Measurements from ENCODE around the gene TAS2R40. TPM values are rescaled to one million over a fixed set of nuclear protein-coding genes. Genes with fewer than 3 reads are reported as not detected.

The TAS2R40 gene
- total and polyA plus RNA-seq, 2 donors (not counting 1 experiment from before 2014, with no cell fraction given), result not detected

DNA sequence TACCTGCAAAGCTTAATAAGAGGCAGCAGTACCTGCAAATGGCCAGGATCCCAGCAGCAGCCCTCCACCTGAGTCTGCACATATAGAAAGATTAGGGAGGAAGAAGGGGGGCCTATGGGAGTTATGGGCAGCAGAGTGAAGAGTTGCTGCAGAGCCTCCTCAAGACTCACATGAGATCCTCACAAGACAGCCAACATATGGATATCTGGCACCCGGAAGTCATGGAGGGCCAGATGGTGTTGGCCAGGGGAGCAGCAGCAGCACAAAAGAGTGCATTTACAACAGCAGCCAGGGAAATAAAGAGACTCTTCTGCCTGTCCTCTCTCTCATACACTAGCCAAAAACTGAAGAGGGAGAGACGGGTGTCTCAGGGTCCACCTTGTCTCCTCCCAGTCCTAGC lies 4.0 kb upstream of the TAS2R40 start:
- H3K36me3 ChIP-seq (ENCODE audit: control insufficient read depth, insufficient read depth, low read length), result no peaks in the 10 kb centered on the region
- H3K27me3 ChIP-seq (ENCODE audit: control insufficient read depth, insufficient read depth, low read length), result peaks cover 10% of the 10 kb centered on the region
- no peak for TF ChIP-seq EZH2 (IDR thresholded peaks at IDR 0.05; ENCODE audit: low read length, missing control alignments)
- TF ChIP-seq, protein P1, sequence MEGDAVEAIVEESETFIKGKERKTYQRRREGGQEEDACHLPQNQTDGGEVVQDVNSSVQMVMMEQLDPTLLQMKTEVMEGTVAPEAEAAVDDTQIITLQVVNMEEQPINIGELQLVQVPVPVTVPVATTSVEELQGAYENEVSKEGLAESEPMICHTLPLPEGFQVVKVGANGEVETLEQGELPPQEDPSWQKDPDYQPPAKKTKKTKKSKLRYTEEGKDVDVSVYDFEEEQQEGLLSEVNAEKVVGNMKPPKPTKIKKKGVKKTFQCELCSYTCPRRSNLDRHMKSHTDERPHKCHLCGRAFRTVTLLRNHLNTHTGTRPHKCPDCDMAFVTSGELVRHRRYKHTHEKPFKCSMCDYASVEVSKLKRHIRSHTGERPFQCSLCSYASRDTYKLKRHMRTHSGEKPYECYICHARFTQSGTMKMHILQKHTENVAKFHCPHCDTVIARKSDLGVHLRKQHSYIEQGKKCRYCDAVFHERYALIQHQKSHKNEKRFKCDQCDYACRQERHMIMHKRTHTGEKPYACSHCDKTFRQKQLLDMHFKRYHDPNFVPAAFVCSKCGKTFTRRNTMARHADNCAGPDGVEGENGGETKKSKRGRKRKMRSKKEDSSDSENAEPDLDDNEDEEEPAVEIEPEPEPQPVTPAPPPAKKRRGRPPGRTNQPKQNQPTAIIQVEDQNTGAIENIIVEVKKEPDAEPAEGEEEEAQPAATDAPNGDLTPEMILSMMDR (conservative IDR thresholded peaks at IDR 0.05 in 1 of 2, IDR thresholded peaks at IDR 0.05 in 1 of 2; ENCODE audit: low read depth in 1 of 2, low read length in 2 of 2), result no peak
- H3K27ac ChIP-seq (ENCODE audit: insufficient read depth, low read length), result no peak overlapping the region
- H3K79me2 ChIP-seq (ENCODE audit: control insufficient read depth, insufficient read depth, low read length), result no peaks in the 10 kb centered on the region
- H3K9ac ChIP-seq (ENCODE audit: insufficient read depth, low read length), result no peak overlapping the region
- H4K20me1 ChIP-seq (ENCODE audit: control insufficient read depth, extremely low read depth, insufficient read depth, low read length), result no peaks in the 10 kb centered on the region
- no peak overlapping the region for H3K4me2 ChIP-seq (ENCODE audit: extremely low read depth, insufficient read depth, low read length)
- no peak overlapping the region for H2AFZ ChIP-seq (ENCODE audit: low read length)
- no peak overlapping the region for H3K4me3 ChIP-seq (replicated peaks in 1 of 4; ENCODE audit: control extremely low read depth in 1 of 4, insufficient read depth in 1 of 4, low read depth in 3 of 4, low read length in 4 of 4)
- H3K4me1 ChIP-seq (ENCODE audit: control insufficient read depth, extremely low read depth, insufficient read depth, low read length), result no peaks in the 10 kb centered on the region
- DNase-seq (ENCODE audit: low read depth in 2 of 2), result no peak
- H3K9me3 ChIP-seq (ENCODE audit: control insufficient read depth, insufficient read depth, low read depth, low read length), result no peaks in the 10 kb centered on the region

- H3K36me3 ChIP-seq (ENCODE audit: control insufficient read depth, insufficient read depth, low read length), result no peaks in the 10 kb centered on the region
- H3K4me3 ChIP-seq (replicated peaks in 1 of 4; ENCODE audit: control extremely low read depth in 1 of 4, insufficient read depth in 1 of 4, low read depth in 3 of 4, low read length in 4 of 4), result no peak overlapping the region
- H3K27me3 ChIP-seq (ENCODE audit: control insufficient read depth, insufficient read depth, low read length), result peaks cover 10% of the 10 kb centered on the region
- no peaks in the 10 kb centered on the region for H3K9me3 ChIP-seq (ENCODE audit: control insufficient read depth, insufficient read depth, low read depth, low read length)
- no peak overlapping the region for H3K4me2 ChIP-seq (ENCODE audit: extremely low read depth, insufficient read depth, low read length)
- TF ChIP-seq, protein P1 (conservative IDR thresholded peaks at IDR 0.05 in 1 of 2, IDR thresholded peaks at IDR 0.05 in 1 of 2; ENCODE audit: low read depth in 1 of 2, low read length in 2 of 2), result no peak
- TF ChIP-seq EZH2 (IDR thresholded peaks at IDR 0.05; ENCODE audit: low read length, missing control alignments), result no peak
- H2AFZ ChIP-seq (ENCODE audit: low read length), result no peak overlapping the region
- H3K27ac ChIP-seq (ENCODE audit: insufficient read depth, low read length), result no peak overlapping the region
- no peaks in the 10 kb centered on the region for H3K79me2 ChIP-seq (ENCODE audit: control insufficient read depth, insufficient read depth, low read length)
- H4K20me1 ChIP-seq (ENCODE audit: control insufficient read depth, extremely low read depth, insufficient read depth, low read length), result no peaks in the 10 kb centered on the region
- H3K9ac ChIP-seq (ENCODE audit: insufficient read depth, low read length), result no peak overlapping the region
- H3K4me1 ChIP-seq (ENCODE audit: control insufficient read depth, extremely low read depth, insufficient read depth, low read length), result no peaks in the 10 kb centered on the region
- no peak for DNase-seq (ENCODE audit: low read depth in 2 of 2)
Observed at GRCh38 chr7:143221286-143221685, 551 bp upstream of the TAS2R40 start.

GRCh38 chr7:143222782-143223181 lies 945 bp downstream of the TAS2R40 start:
- H3K36me3 ChIP-seq (ENCODE audit: control insufficient read depth, insufficient read depth, low read length), result no peaks in the 10 kb centered on the region
- no peak overlapping the region for H3K4me3 ChIP-seq (replicated peaks in 1 of 4; ENCODE audit: control extremely low read depth in 1 of 4, insufficient read depth in 1 of 4, low read depth in 3 of 4, low read length in 4 of 4)
- H3K79me2 ChIP-seq (ENCODE audit: control insufficient read depth, insufficient read depth, low read length), result no peaks in the 10 kb centered on the region
- no peaks in the 10 kb centered on the region for H4K20me1 ChIP-seq (ENCODE audit: control insufficient read depth, extremely low read depth, insufficient read depth, low read length)
- DNase-seq (ENCODE audit: low read depth in 2 of 2), result no peak
- no peaks in the 10 kb centered on the region for H3K4me1 ChIP-seq (ENCODE audit: control insufficient read depth, extremely low read depth, insufficient read depth, low read length)
- no peak overlapping the region for H3K27ac ChIP-seq (ENCODE audit: insufficient read depth, low read length)
- no peak for TF ChIP-seq EZH2 (IDR thresholded peaks at IDR 0.05; ENCODE audit: low read length, missing control alignments)
- TF ChIP-seq, protein P1 (conservative IDR thresholded peaks at IDR 0.05 in 1 of 2, IDR thresholded peaks at IDR 0.05 in 1 of 2; ENCODE audit: low read depth in 1 of 2, low read length in 2 of 2), result no peak
- H3K4me2 ChIP-seq (ENCODE audit: extremely low read depth, insufficient read depth, low read length), result no peak overlapping the region
- H3K9me3 ChIP-seq (ENCODE audit: control insufficient read depth, insufficient read depth, low read depth, low read length), result no peaks in the 10 kb centered on the region
- peaks cover 10% of the 10 kb centered on the region for H3K27me3 ChIP-seq (ENCODE audit: control insufficient read depth, insufficient read depth, low read length)
- H3K9ac ChIP-seq (ENCODE audit: insufficient read depth, low read length), result no peak overlapping the region
- no peak overlapping the region for H2AFZ ChIP-seq (ENCODE audit: low read length)

All from fibroblast of lung (primary cell).